ENCODE measurements around the gene TSSC4.

- TF ChIP-seq C11orf30 (IDR thresholded peaks at IDR 0.05; ENCODE audit: low read depth) (no peak), KDM5B (IDR thresholded peaks at IDR 0.05; ENCODE audit: insufficient replicate concordance, low read depth, low read length) (no peak), CEBPB (tag; IDR thresholded peaks at IDR 0.05) (no peak), MXI1 (IDR thresholded peaks at IDR 0.05; ENCODE audit: low read depth, low read length) (no peak), BHLHE40 (IDR thresholded peaks at IDR 0.05; ENCODE audit: low read length) (no peak), RAD51 (IDR thresholded peaks at IDR 0.05; ENCODE audit: borderline replicate concordance, low read depth) (no peak), ZNF449 (CRISPR knock-in tag; IDR thresholded peaks at IDR 0.05) (no peak), LCOR (CRISPR knock-in tag; IDR thresholded peaks at IDR 0.05) (no peak), ZNF263 (CRISPR knock-in tag; IDR thresholded peaks at IDR 0.05; ENCODE audit: borderline replicate concordance) (peak; percentile 79), POLR2A (conservative IDR thresholded peaks at IDR 0.05) (no peak)
Measured at GRCh38 chr11:2406878-2407410, 6.4 kb downstream of the TSSC4 start.

All from K562 (cell line).